NCI-H524 (cell line): ENCODE data around the gene PPAT.
"Not testable (repeated sequence)": the region's sequence is repeated elsewhere in the genome, so short reads cannot be mapped to it uniquely, and the experiment has no call there.

Source experiments
- DNase-seq, 2 experiments: peaks; one replicate each; lab custom pipeline; 2025; lab: John Stamatoyannopoulos, UW

PPAT gene

GRCh38 chr4:56386091-56386490 lies 49.3 kb downstream of the PPAT start:
- DNase-seq = no peak

- DNase-seq = no peak
These were observed 60.0 kb downstream of the PPAT start for GRCh38 chr4:56375458-56375857.

- DNase-seq = no peak
These were observed 60.5 kb downstream of the PPAT start for GRCh38 chr4:56374956-56375355.

- no peak for DNase-seq
These were observed 62.6 kb downstream of the PPAT start for GRCh38 chr4:56372774-56373173.

- DNase-seq = peak; percentile 50 to 88
These were observed 63.8 kb downstream of the PPAT start for GRCh38 chr4:56371426-56372220.

- no peak for DNase-seq
These were observed 65.0 kb downstream of the PPAT start for GRCh38 chr4:56370377-56370776.

GRCh38 chr4:56362981-56363380 lies 72.4 kb downstream of the PPAT start:
- DNase-seq = not testable (repeated sequence)

- DNase-seq = no peak
These were observed 75.3 kb downstream of the PPAT start for GRCh38 chr4:56360071-56360470.

GRCh38 chr4:56356650-56357049 lies 78.8 kb downstream of the PPAT start:
- DNase-seq = no peak

- no peak for DNase-seq
These were observed 86.8 kb downstream of the PPAT start for GRCh38 chr4:56348576-56348975.

- no peak for DNase-seq
These were observed 90.0 kb downstream of the PPAT start for GRCh38 chr4:56345458-56345857.
